NK-92 (cell line): ENCODE results near the gene ASPSCR1.
"Not testable (repeated sequence)": the region's sequence is repeated elsewhere in the genome, so short reads cannot be mapped to it uniquely, and the experiment has no call there.

Experiments used
- DNase-seq: peaks from one replicate; lab custom pipeline; 2025; ENCODE audit not compliant: unreplicated experiment; lab: John Stamatoyannopoulos, UW

ASPSCR1 gene

DNA sequence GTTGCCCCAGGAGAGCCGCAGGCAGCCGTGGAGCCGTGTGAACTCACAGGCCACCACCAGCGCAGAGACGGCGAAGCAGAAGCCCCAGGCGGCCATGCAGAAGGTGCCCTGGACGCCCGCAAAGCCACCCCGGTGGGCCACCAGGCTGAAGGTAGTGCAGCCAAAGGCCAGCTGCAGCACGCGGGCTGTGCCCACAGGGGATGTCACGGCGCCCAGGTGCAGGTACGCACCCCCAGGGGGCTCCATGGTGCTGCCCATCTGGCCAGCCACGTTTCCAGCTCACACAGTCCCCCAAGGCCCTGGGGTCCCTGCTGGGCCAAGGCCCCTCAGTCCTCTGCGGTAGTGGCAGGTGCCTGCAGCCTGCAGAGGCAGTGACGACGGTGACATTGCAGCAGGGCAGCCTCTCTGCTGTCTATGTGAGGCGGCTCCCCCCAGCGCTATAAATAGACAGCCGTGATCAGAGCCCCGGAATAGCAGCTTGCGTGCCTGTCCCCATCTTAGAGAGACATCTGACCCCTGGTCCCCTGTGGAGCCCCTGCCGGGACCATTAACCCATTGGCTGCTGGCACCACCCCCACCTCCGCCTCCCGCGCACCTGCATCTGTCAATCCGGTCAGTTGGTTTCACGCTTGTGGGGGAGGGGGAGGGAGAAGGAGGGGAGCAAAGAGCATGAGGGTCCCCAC lies 35.8 kb upstream of the ASPSCR1 start:
- no peak for DNase-seq

DNA sequence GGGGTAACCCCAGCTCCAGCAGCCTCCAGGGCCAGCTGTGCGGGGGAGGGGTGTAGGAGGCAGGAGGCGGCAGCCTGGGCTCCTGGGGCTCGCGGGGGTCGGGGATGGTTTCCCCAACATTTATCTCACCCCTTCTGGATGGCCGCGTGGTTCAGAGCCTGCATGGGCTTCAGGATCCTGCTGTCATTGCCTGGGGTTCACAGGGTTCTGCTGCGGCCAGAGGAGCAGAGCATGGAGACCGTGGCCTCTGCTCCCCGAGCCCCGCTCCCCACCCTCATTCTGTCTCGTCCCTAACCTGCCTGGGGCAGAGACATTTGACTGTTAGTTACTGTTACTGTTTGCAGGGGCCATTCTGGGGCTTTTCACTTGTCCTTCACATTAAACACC lies 35.3 kb upstream of the ASPSCR1 start:
- DNase-seq = no peak

DNA sequence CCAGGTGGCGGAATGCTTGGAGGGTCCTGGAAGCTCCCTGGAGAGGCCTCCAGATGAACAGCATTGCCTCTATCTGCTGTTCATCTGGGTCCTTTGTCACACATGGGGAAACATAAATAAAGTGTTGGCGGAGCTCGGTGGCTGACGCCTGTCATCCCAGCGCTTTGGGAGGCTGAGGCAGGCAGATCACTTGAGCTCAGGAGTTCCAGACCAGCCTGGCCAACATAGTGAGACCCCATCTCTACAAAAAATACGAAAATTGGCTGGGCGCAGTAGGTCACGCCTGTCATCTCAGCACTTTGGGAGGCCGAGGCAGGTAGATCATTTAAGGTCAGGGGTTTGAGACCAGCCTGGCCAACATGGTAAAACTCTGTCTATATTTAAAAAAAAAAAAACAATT lies 32.6 kb upstream of the ASPSCR1 start:
- DNase-seq = no peak

DNA sequence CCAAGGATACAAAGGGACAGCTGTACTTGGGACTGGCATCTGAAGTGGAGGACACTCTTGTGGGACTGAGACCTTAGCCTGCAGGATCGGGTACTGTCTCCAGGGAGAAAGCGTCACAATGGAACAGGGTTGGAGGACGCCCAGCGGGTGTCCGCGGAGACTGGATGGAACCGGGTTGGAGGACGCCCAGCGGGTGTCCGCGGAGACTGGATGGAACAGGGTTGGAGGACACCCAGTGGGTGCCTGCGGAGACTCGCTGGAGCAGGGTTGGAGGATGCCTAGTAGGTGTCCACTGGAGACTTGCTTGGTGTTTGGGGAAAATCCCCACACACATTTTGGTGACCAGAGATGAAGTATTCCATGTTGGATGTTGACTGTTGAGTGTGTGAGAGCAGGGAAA lies 30.2 kb upstream of the ASPSCR1 start, which contains the start of gene MYADML2:
TSS of gene MYADML2 (minus strand) at position 45 of the 400 bp plus-strand sequence. CDS start 5,492 bp downstream, outside the sequence.
- no peak for DNase-seq

DNA sequence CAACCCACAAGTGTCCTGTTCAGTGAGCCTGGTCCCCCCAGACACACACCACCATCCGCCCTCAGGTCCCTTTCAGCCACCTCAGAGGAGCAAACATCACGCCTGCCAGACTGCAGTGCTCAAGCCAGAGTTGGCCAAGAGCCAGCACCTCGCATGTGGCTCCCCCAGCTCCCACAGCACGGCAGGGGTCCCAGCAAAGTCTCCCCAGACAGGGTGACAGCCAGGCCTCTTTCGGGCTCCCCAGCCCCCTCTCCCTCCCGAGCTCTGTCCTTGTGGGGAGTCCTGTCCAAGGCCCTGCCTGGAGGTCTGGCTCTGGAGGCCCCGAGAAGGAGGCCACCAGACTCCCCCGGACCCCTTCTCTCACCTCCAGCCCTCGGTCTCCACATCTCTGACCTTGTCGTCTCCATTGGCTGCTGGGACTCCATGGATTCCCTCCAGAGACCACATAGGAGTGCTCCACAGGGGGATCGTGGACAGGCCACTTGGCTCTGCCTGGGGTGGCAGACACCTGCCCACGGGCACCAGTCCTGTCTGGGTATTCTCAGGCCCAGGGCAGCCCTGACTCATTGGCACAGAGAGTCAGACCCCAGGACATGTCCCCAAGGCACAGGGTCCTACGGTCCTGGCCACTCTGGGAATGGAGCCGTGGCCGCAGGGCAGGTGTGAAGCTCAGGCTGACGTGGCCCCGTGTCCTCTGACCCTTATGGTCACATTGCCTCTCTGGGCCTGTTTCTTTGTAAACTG lies 28.6 kb upstream of the ASPSCR1 start:
- DNase-seq = no peak

DNA sequence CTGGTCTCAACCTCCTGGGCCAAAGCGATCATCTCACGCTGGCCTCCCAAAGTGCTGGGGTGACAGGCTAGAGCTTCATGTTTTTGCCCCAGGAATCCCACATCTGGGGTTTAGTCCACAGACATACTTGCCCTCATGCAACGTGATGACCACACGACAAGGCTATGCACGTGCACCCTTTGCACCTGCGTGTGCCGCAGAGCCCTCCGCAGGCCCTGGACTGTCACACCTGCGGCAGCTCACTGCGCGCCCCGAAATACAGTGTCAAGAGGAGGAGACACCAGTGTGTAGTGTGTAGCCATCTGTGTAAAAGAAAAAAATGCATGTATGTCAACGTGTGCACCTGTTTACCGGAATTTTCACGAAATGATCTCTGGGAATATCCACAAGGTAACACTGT lies 26.9 kb upstream of the ASPSCR1 start:
- DNase-seq = no peak

DNA sequence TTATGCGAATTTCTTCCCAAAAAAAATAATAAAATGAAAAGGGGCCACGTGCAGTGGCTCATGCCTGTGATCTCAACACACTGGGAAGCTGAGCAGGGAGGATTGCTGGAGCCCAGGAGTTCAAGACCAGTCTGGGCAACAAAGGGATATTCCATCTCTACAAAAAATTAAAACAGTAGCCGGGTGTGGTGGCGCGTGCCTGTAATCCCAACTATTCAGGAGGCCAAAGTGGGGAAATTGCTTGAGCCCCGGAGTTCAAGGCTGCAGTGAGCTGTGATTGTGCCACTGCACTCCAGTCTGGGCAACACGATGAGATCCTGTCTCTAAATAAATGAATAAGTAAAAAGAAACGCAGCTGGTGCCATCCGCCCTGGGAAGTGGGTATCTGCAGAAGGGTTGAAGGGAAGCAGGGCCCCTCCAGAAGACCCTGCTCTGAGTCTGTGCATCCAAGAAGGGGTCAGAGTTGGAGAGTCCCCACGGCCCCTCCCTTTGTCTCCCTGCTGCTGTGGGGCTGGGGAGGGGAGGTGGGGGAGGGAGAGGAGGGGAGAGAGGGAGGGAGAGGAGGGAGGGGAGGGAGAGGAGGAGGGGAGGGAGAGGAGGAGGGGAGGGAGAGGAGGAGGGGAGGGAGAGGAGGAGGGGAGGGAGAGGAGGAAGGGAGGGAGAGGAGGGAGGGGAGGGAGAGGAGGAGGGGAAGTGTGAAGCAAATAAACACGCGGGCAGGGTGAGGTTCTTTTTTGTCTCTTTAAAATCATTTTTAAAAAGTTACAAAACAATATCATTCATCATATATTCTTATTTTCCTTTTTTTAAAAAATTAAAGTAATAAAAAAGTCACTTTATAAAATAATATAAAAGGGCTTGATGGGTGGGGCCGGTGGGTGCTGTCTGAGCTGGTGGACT lies 25.4 kb upstream of the ASPSCR1 start:
- no peak for DNase-seq

DNA sequence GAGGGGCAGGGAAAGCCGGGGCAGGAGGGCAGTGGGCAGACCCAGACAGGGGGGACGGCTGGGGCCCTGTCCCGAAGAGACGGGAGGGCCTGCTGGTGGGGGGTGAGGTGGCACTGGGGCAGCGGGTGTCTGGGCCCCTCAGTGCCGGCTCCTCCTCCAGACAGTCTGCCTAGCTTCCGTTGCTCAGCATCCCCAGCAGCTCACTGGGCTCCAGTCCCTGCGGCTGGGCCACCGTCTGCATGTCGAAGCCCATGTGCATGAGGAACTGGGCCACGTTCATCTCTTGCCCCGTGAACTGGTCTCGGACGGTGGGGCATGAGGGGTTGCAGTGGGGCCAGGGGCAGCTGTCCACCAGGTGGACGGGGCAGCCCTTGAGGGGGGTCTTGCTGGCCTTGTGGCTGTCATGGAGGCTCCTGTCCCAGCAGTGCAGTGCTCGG lies 24.6 kb upstream of the ASPSCR1 start:
- no peak for DNase-seq

DNA sequence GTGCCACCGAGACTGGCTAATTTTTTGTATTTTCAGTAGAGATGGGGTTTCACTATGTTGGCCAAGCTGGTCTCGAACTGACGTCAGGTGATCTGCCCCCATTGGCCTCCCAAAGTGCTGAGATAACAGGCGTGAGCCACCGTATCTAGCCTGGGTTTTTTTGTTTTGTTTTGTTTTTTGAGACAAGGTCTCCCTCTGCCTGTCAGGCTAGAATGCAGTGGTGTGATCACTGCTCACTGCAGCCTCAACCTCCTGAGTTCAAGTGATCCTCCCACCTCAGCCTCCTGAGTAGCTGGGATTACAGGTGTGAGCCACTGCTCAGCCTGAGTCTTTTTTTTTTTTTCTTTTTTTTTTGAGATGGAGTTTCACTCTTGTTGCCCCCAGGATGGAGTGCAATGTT lies 24.0 kb upstream of the ASPSCR1 start:
- DNase-seq = not testable (repeated sequence)

DNA sequence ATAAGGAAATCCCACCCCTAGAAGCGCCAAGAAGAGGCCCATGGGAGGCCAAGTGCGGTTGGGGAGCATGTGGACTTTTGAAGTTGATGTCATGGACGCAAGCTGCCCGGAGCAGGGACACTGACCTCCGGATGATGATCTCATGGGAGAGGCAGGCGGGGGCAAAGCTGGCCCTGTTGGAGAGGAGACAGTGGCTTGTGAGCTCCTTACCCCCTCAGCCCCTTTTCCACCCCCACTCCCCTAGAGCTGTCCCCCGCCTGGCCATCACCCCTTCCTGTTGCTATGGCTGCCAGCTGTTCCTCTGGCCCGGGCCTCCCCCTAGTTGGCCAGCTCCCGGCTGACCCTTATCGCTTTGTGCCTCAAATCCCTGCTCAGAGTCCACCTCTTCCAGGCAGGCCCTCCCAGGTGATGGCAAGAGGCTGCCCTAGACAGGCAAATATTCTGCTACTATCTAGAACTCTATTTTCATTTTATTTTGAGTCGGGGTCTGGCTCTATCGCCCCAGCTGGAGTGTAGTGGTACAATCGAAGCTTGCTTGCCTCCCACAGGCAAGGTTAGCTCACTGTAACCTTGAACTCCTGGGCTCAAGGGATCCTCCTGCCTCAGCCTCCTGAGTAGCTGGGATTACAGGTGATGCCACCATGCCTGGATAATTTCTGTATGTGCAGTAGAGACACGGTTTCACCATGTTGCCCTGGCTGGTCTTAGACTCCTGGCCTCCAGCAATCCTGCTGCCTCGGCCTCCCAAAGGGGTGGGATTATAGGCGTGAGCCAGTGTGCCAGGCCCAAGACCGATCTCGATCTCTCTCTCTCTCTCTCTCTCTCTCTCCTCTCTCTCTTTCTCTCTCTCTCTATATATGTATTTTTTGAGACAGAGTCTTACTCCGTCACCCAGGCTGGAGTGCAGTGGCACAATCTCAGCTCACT lies 23.0 kb upstream of the ASPSCR1 start:
- no peak for DNase-seq

DNA sequence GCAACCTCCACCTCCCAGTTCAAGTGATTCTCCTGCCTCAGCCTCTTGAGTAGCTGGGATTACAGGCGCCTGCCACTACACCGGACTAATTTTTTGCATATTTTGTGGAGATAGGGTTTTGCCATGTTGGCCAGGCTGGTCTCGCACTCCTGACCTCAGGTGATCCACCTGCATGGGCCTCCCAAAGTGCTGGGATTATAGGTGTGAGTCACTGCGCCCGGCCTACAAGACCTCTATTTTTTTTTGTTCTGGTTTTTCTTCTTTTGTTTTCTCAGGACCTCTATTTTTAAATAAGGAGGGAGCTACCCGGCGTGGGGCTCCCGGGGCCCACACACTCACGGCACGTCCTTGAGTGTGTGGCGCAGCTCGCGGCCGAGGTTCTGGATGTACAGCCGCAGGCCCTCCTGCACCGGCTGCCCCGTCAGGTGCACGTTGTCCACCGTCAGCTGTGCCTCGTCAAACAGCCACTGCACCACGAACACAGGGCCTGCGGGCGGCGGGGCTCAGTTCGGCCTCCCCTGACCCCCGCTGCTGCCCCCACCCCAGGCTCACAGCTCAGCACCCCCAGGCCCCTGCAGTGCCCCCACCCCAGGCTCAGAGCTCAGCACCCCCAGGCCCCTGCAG lies 22.3 kb upstream of the ASPSCR1 start:
- DNase-seq = no peak

DNA sequence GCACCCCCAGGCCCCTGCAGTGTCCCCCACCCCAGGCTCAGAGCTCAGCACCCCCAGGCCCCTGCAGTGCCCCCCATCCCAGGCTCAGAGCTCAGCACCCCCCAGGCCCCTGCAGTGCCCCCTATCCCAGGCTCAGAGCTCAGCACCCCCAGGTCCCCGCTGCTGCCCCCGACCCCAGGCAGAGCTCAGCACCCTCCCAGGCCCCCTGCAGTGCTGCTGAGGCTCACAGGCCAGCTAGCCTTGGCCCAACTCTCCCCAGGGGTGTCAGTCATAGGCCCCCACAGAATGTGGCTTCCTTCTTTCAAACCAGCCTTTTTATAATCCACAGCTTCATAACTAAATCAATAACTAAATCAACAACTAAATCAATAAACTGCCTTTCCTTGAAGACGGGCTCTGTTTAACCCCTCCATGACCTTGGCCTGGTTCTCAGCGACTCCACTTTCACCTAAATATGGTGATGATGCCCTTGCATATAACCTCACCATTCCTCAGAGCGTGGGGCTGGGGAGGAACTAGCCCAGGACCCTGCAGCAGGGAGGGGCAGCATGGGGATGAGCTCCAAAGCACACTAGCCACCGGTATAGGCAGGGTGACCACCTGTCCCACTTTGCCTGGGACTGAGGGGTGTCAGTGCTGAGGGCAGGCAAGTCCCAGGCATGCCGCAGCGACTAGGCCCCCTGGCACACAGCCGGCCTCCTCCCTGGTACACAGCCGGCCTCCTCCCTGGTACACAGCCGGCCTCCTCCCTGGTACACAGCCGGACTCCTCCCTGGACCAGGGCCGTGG lies 21.5 kb upstream of the ASPSCR1 start:
- DNase-seq = no peak

DNA sequence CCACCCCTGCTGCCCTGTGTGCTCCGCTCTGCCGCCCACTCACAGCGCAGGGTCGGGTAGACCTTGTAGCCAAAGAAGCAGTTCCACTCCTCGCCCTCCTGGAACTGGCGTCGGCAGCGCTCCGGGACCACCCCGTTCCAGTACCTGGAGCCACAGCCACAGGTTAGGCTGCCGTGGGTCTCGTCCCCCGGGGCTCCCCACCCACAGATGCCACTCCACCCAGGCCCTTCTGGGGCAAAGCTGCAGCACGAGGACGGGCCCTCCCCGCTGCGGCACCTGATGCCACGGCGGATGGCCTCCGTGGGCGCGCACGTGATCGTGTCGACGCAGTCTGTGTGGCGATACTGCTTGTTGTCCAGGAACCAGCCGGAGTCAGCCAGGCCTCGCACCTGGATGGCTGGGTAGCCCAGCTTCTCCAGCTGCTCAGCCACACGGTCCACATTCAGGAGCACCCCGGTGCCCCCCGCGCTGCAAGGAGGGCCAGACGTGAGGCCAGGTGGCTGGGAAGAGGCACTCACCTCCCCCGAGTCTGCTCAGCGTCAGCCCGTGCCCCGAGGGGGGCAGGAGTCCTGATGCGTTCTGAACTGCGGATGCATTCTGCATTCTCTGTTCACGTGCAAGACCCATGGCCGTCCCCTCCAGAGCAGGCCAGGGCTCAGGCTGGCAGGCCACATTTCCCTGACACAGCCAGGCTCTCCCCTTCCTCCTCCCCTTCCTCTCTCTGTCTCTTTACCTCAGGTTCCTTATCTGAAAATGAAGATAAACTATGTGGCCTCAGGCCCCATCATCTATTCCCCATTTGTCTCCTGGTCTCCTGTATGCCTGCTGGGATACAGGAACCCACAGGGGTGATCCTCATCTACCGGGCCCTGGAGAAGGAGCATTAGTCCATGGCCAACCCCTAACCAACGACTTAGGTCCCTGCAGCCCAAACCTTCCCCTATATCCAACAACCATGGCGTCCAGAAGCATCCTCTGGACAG lies 20.5 kb upstream of the ASPSCR1 start:
- DNase-seq = no peak

DNA sequence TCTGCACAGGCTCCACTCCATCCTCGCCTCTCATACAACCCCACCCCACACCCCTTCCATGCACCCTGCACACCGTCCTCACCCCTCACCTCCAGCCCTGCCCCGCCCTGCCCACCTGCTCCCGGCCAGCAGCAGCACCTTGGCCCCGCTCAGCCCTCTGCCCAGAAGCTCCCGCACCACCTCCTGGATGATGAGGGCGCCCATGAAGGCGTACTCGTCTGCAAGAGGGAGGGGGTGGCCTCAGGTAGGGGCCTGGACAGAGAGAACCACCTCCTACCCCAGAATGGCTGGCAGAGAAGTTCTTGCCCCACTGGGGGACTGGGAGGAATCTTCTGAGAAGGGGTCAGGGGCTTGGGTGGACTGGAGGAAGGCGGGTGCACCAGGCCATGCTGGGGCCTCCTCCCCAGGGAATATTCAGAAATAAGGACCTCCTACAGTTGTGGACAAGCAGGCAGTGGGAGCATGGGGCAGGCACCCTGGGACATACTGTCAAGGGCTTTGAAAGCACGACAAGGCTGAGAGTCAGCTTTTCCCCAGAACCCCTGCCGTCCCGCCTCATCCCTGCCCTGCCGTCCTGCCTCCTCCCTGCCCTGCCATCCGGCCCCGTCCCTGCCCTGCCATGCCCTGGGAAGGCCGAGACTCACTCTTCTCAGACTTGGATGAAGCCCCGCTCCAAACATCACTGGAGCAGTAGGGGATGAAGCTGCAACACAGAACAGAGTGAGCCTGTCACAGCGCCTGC lies 19.6 kb upstream of the ASPSCR1 start:
- DNase-seq = no peak

DNA sequence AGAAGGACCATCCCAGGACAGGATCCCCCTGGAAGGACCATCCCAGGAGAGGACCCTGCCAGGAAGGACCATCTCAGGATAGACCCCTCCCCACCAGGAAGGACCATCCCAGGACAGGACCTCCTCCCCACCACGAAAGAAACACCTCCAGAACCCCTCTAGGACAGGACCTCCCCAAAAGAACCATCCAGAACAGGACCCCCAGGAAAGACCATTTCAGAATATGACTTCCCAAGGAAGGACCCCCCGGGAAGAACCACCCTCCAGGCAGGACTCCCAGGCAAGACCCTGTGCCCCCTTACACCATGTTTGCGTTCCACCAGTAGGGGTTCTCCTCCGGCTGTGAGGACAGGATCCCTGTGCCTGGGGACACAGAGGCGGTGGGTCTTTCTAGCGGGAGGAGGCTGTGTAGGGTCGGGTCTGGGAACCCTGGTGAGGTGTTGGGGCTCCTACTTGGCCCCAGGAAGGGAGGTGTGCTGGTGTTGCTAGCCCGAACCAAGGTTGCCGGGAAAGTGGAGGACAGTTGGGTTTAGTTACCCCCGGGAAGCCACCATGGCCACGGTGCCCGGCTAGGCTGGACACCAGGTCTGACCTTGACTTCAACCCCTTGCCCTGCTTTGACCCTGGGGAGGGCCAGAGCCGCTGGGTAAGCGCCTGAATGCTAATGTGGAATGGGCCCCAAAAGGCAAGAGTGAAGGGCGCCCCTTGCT lies 18.6 kb upstream of the ASPSCR1 start:
- no peak for DNase-seq

DNA sequence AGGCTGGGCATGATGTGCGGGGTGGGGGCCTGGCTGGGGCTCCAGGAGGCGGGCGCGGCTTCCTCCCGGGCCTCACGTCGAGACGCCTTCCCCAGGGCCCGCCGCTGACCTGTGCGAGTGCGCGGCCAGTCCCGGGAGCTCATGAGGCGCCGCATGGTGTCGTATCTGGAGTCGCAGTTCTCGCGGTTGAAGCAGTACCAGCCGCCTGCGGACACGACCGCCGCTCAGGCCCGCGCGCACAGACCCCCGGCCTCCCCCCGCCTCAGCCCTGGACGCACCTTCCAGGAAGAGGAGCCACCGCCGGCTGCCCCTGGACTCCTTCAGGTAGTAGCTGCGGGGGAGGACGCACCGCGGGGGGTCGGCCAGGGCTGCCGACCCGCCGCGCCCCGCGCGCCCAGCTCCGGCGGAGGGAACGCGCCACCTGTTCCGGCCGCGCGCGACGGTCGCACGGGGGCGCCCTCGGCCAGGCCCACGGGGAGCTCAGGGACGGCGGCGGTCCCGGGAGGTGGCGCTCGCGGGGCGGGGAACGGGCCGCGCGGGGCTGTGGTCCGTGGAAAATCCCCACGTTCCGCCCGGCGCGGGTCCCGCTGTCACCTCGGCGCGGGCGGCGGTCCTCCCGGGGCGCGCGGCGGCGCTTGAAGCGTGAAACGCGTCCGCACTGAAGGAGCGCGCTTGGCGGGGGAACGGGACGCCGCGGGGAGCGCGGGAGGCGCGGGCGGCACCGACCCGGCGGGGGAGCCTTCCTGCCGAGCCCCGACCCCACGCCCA lies 17.9 kb upstream of the ASPSCR1 start:
- no peak for DNase-seq
